Measurements from ENCODE around the gene TTLL11.

TTLL11 gene

GRCh38 chr9:121853617-121854395 lies 239.3 kb downstream of the TTLL11 start:
- Histone ChIP-seq H3K27ac (ENCODE audit: low read depth, low read length) (no peak overlapping the region), H3K4me1 (ENCODE audit: control insufficient read depth, insufficient read depth, low read length) (no peaks in the 10 kb centered on the region), H3K4me3 (ENCODE audit: low read length) (no peak overlapping the region), H3K9ac (ENCODE audit: low read length) (no peak overlapping the region), H3K27me3 (ENCODE audit: control insufficient read depth, insufficient read depth, low read length) (no peaks in the 10 kb centered on the region), H3K36me3 (ENCODE audit: control insufficient read depth, insufficient read depth, low read length) (no peaks in the 10 kb centered on the region)

GRCh38 chr9:121852651-121853616 lies 240.2 kb downstream of the TTLL11 start:
- Histone ChIP-seq H3K4me1 (ENCODE audit: control insufficient read depth, insufficient read depth, low read length) (no peaks in the 10 kb centered on the region), H3K36me3 (ENCODE audit: control insufficient read depth, insufficient read depth, low read length) (no peaks in the 10 kb centered on the region), H3K27me3 (ENCODE audit: control insufficient read depth, insufficient read depth, low read length) (no peaks in the 10 kb centered on the region), H3K4me3 (ENCODE audit: low read length) (no peak overlapping the region), H3K9ac (ENCODE audit: low read length) (no peak overlapping the region), H3K27ac (ENCODE audit: low read depth, low read length) (no peak overlapping the region)

- no peak overlapping the region for H3K27ac ChIP-seq (ENCODE audit: low read depth, low read length)
- H3K36me3 ChIP-seq (ENCODE audit: control insufficient read depth, insufficient read depth, low read length): no peaks in the 10 kb centered on the region
- H3K4me3 ChIP-seq (ENCODE audit: low read length): no peak overlapping the region
- H3K4me1 ChIP-seq (ENCODE audit: control insufficient read depth, insufficient read depth, low read length): no peaks in the 10 kb centered on the region
- H3K27me3 ChIP-seq (ENCODE audit: control insufficient read depth, insufficient read depth, low read length): no peaks in the 10 kb centered on the region
- no peak overlapping the region for H3K9ac ChIP-seq (ENCODE audit: low read length)
Measured at GRCh38 chr9:121852241-121852640, 240.9 kb downstream of the TTLL11 start.

GRCh38 chr9:121851641-121852091 lies 241.4 kb downstream of the TTLL11 start:
- Histone ChIP-seq H3K36me3 (ENCODE audit: control insufficient read depth, insufficient read depth, low read length) (no peaks in the 10 kb centered on the region), H3K4me1 (ENCODE audit: control insufficient read depth, insufficient read depth, low read length) (no peaks in the 10 kb centered on the region), H3K27me3 (ENCODE audit: control insufficient read depth, insufficient read depth, low read length) (no peaks in the 10 kb centered on the region), H3K9ac (ENCODE audit: low read length) (no peak overlapping the region), H3K27ac (ENCODE audit: low read depth, low read length) (no peak overlapping the region), H3K4me3 (ENCODE audit: low read length) (no peak overlapping the region)

- no peak overlapping the region for H3K27ac ChIP-seq (ENCODE audit: low read depth, low read length)
- no peak overlapping the region for H3K4me3 ChIP-seq (ENCODE audit: low read length)
- H3K27me3 ChIP-seq (ENCODE audit: control insufficient read depth, insufficient read depth, low read length): no peaks in the 10 kb centered on the region
- no peaks in the 10 kb centered on the region for H3K36me3 ChIP-seq (ENCODE audit: control insufficient read depth, insufficient read depth, low read length)
- no peak overlapping the region for H3K9ac ChIP-seq (ENCODE audit: low read length)
- H3K4me1 ChIP-seq (ENCODE audit: control insufficient read depth, insufficient read depth, low read length): no peaks in the 10 kb centered on the region
Measured at GRCh38 chr9:121850366-121850765, 242.7 kb downstream of the TTLL11 start.

GRCh38 chr9:121849554-121849953 lies 243.6 kb downstream of the TTLL11 start:
- no peak overlapping the region for H3K27ac ChIP-seq (ENCODE audit: low read depth, low read length)
- H3K4me1 ChIP-seq (ENCODE audit: control insufficient read depth, insufficient read depth, low read length): no peaks in the 10 kb centered on the region
- no peak overlapping the region for H3K9ac ChIP-seq (ENCODE audit: low read length)
- no peaks in the 10 kb centered on the region for H3K36me3 ChIP-seq (ENCODE audit: control insufficient read depth, insufficient read depth, low read length)
- no peak overlapping the region for H3K4me3 ChIP-seq (ENCODE audit: low read length)
- H3K27me3 ChIP-seq (ENCODE audit: control insufficient read depth, insufficient read depth, low read length): no peaks in the 10 kb centered on the region

GRCh38 chr9:121844562-121844961 lies 248.5 kb downstream of the TTLL11 start:
- Histone ChIP-seq H3K36me3 (ENCODE audit: control insufficient read depth, insufficient read depth, low read length) (no peaks in the 10 kb centered on the region), H3K4me3 (ENCODE audit: low read length) (no peak overlapping the region), H3K27me3 (ENCODE audit: control insufficient read depth, insufficient read depth, low read length) (no peaks in the 10 kb centered on the region), H3K9ac (ENCODE audit: low read length) (no peak overlapping the region), H3K27ac (ENCODE audit: low read depth, low read length) (no peak overlapping the region), H3K4me1 (ENCODE audit: control insufficient read depth, insufficient read depth, low read length) (no peaks in the 10 kb centered on the region)

GRCh38 chr9:121844098-121844497 lies 249.0 kb downstream of the TTLL11 start:
- H3K9ac ChIP-seq (ENCODE audit: low read length): no peak overlapping the region
- H3K4me3 ChIP-seq (ENCODE audit: low read length): no peak overlapping the region
- no peaks in the 10 kb centered on the region for H3K36me3 ChIP-seq (ENCODE audit: control insufficient read depth, insufficient read depth, low read length)
- H3K27me3 ChIP-seq (ENCODE audit: control insufficient read depth, insufficient read depth, low read length): no peaks in the 10 kb centered on the region
- H3K27ac ChIP-seq (ENCODE audit: low read depth, low read length): no peak overlapping the region
- H3K4me1 ChIP-seq (ENCODE audit: control insufficient read depth, insufficient read depth, low read length): no peaks in the 10 kb centered on the region

GRCh38 chr9:121842612-121842978 lies 250.5 kb downstream of the TTLL11 start:
- H3K36me3 ChIP-seq (ENCODE audit: control insufficient read depth, insufficient read depth, low read length): no peaks in the 10 kb centered on the region
- no peak overlapping the region for H3K4me3 ChIP-seq (ENCODE audit: low read length)
- H3K27ac ChIP-seq (ENCODE audit: low read depth, low read length): no peak overlapping the region
- H3K4me1 ChIP-seq (ENCODE audit: control insufficient read depth, insufficient read depth, low read length): no peaks in the 10 kb centered on the region
- H3K9ac ChIP-seq (ENCODE audit: low read length): no peak overlapping the region
- no peaks in the 10 kb centered on the region for H3K27me3 ChIP-seq (ENCODE audit: control insufficient read depth, insufficient read depth, low read length)

- Histone ChIP-seq H3K4me3 (ENCODE audit: low read length) (no peak overlapping the region), H3K36me3 (ENCODE audit: control insufficient read depth, insufficient read depth, low read length) (no peaks in the 10 kb centered on the region), H3K9ac (ENCODE audit: low read length) (no peak overlapping the region), H3K27ac (ENCODE audit: low read depth, low read length) (no peak overlapping the region), H3K27me3 (ENCODE audit: control insufficient read depth, insufficient read depth, low read length) (no peaks in the 10 kb centered on the region), H3K4me1 (ENCODE audit: control insufficient read depth, insufficient read depth, low read length) (no peaks in the 10 kb centered on the region)
Measured at GRCh38 chr9:121841771-121842611, 251.1 kb downstream of the TTLL11 start.

GRCh38 chr9:121840838-121841760 lies 252.0 kb downstream of the TTLL11 start:
- Histone ChIP-seq H3K9ac (ENCODE audit: low read length) (no peak overlapping the region), H3K4me3 (ENCODE audit: low read length) (no peak overlapping the region), H3K27ac (ENCODE audit: low read depth, low read length) (no peak overlapping the region), H3K4me1 (ENCODE audit: control insufficient read depth, insufficient read depth, low read length) (no peaks in the 10 kb centered on the region), H3K36me3 (ENCODE audit: control insufficient read depth, insufficient read depth, low read length) (no peaks in the 10 kb centered on the region), H3K27me3 (ENCODE audit: control insufficient read depth, insufficient read depth, low read length) (no peaks in the 10 kb centered on the region)
